Mesodermal cell (in vitro differentiated cells): ENCODE results near the gene DEPDC5.

ENCODE experiments used
- H3K27ac ChIP-seq: 2 replicates; pipeline ENCODE4 v1.7.0; 2013; ENCODE audit warnings: mild to moderate bottlenecking, low read depth, low read length, moderate library complexity; ENCODE audit not compliant: severe bottlenecking
- H3K36me3 ChIP-seq: 2 replicates; pipeline ENCODE4 v1.7.1; 2013; ENCODE audit warnings: mild to moderate bottlenecking, low read length, moderate library complexity; ENCODE audit not compliant: control insufficient read depth, insufficient read depth
- H3K4me1 ChIP-seq: one replicate; pipeline ENCODE4 v1.7.1; 2013; ENCODE audit warnings: mild to moderate bottlenecking, low read length; ENCODE audit not compliant: insufficient read depth, control insufficient read depth, poor library complexity, severe bottlenecking
- H3K4me3 ChIP-seq: 2 replicates; pipeline ENCODE4 v1.7.0; 2013; ENCODE audit warnings: low read length, control low read depth, mild to moderate bottlenecking; ENCODE audit not compliant: insufficient read depth, poor library complexity, severe bottlenecking; ENCODE audit errors: extremely low read depth
- H3K9me3 ChIP-seq: 2 replicates; pipeline ENCODE4 v1.7.1; 2013; ENCODE audit warnings: mild to moderate bottlenecking, low read length, moderate library complexity; ENCODE audit not compliant: control insufficient read depth
- WGBS, 2 experiments: methylation state at CpG; one replicate each; pipeline ENCODE4 v1.1.5; 2013; ENCODE audit warnings: missing lambda C conversion rate in 2 of 2; ENCODE audit not compliant: insufficient coverage in 2 of 2; 5-methylcytosine and 5-hydroxymethylcytosine counted together

The DEPDC5 gene

DNA sequence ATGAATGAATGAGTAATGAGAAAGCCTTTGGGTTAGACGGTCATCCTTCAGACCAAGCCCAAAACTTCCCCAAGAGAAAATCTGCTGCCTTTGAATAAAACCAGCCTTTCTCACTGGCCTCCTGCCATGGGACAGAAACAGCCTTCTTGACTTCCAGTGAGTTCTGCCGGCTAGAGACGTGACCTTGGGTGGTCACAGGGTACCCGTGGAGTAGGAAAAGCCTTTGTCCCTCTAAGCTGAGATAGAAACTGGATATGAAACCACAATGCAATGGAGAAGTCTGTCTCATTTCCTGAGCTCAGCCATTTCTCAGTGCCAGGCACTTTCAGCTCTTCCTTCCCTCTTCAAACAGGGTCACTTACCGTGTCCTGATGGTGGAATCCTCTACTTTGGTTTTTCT lies 169.3 kb downstream of the DEPDC5 start:
- H3K9me3 ChIP-seq = no peaks in the 10 kb centered on the region
- H3K27ac ChIP-seq = no peak overlapping the region
- no peaks in the 10 kb centered on the region for H3K4me1 ChIP-seq
- WGBS, 2 experiments = 75 to 93% methylated on average over 3 to 5 of the region's 5 CpGs
- H3K36me3 ChIP-seq = no peaks in the 10 kb centered on the region
- H3K4me3 ChIP-seq = no peak overlapping the region

DNA sequence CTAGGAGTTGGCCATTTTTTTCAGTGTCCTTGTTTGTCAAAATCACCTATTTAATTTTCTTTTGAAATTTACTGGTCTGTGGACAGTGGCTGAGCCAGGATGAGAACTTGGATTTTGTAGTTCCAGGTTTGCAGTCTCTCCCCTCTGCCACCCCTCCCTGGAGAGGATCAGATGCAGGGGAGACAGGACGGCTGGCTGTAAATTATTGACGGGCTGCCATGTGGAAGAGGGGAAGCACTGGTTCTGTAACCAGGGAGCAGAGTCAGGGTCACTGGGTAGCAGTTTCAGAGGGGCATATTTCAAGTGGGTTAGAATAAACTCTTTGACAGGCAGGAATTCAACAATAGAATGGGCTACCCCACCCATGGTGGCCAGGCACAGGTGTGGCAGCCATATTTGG lies 169.9 kb downstream of the DEPDC5 start:
- no CpG with 5 or more reads among the region's 2 CpGs for WGBS, 2 experiments
- no peaks in the 10 kb centered on the region for H3K4me1 ChIP-seq

DNA sequence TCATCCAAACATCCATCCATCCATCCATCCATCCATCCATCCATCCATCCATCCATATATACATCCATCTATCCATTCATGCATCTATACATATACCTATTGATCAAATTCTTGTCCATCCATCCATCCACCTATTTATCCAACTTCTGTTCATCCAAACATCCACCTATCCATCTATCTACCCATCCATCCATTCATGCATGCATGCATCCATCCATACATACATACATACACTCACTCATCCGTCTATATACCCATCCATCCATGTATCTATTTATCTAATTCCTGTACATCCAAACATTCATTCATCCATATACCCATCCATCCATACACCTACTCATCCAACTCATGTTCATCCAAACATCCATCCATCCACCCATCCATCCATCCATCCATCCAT lies 171.2 kb downstream of the DEPDC5 start:
- Histone ChIP-seq H3K4me3 (no peak overlapping the region), H3K27ac (no peak overlapping the region), H3K36me3 (no peaks in the 10 kb centered on the region), H3K9me3 (no peaks in the 10 kb centered on the region), H3K4me1 (no peaks in the 10 kb centered on the region)
- WGBS, 2 experiments = 90 to 100% methylated on average over 1 of the region's 1 CpG

More for the DNA sequence above, 169.9 kb downstream of the DEPDC5 start:
- Histone ChIP-seq H3K9me3 (no peaks in the 10 kb centered on the region), H3K4me3 (no peak overlapping the region), H3K27ac (no peak overlapping the region), H3K36me3 (no peaks in the 10 kb centered on the region)

DNA sequence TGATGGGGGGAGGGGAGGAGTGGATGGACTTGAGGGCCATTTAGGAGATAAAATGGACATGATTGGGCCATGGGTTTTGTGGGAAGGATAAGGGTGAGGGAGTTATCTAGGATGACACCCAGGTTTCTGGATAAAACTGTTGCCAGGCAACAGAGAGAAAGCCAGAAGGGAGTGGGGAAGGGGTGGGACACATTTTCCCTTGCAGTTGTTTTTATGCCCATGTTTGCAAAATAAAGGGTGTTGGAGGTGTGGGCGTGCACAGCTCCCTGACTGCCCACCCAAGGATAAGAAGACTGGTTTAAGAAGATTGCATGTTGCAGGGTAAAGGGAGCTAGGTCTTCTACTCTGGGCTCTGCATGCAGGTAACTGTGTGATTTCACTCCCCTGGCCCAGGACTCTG lies 172.2 kb downstream of the DEPDC5 start:
- Histone ChIP-seq H3K36me3 (no peaks in the 10 kb centered on the region), H3K4me1 (no peaks in the 10 kb centered on the region), H3K27ac (no peak overlapping the region), H3K9me3 (no peaks in the 10 kb centered on the region), H3K4me3 (no peak overlapping the region)
- WGBS, 2 experiments = 71% methylated on average over 1 of the region's 1 CpG; no CpG with 5 or more reads in 1 of the 2 experiments

DNA sequence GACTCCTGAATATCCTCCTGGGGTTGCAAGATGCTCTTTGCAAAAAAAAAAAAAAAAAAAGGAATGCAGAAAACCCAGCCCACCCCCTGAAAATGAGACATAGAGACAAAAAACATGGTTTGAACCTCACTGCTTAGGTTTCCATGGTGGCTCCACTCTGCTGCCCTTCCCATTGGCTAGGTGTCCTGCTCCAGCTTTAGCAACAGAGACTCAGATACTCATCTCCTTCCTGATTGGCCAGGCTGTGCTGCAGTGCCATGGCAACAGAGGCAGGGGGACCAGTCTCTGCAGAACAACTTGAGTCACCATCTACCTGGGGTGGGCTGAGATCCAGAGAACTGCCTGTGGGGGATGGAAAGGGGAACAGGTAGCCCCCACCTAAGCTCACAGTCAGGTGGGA lies 173.2 kb downstream of the DEPDC5 start:
- no peak overlapping the region for H3K27ac ChIP-seq
- H3K36me3 ChIP-seq = no peaks in the 10 kb centered on the region
- H3K4me3 ChIP-seq = no peak overlapping the region
- no peaks in the 10 kb centered on the region for H3K9me3 ChIP-seq
- peaks cover 4% of the 10 kb centered on the region for H3K4me1 ChIP-seq

DNA sequence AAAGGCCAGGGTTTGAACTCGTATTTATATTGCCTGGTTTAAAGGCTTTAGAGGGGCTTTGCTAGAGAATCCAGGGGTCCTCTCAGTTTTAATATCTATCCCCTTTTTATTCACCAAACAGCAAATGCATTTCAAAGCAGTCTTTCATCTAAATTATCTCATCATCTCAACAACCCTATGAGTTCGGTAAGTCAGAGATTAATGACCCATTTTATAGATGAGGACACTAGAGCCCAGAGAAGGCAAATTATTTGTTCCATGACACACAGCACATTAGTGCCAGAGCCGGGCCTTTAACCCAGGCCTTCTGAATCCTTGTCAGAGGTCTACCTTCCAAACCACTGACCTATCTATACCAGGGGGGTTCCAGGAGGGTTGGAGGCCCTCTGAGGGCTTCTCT lies 173.7 kb downstream of the DEPDC5 start:
- H3K27ac ChIP-seq = no peak overlapping the region
- 89 to 100% methylated on average over 1 to 3 of the region's 3 CpGs for WGBS, 2 experiments
- no peak overlapping the region for H3K4me3 ChIP-seq
- H3K36me3 ChIP-seq = no peaks in the 10 kb centered on the region
- H3K9me3 ChIP-seq = no peaks in the 10 kb centered on the region
- H3K4me1 ChIP-seq = peaks cover 4% of the 10 kb centered on the region

DNA sequence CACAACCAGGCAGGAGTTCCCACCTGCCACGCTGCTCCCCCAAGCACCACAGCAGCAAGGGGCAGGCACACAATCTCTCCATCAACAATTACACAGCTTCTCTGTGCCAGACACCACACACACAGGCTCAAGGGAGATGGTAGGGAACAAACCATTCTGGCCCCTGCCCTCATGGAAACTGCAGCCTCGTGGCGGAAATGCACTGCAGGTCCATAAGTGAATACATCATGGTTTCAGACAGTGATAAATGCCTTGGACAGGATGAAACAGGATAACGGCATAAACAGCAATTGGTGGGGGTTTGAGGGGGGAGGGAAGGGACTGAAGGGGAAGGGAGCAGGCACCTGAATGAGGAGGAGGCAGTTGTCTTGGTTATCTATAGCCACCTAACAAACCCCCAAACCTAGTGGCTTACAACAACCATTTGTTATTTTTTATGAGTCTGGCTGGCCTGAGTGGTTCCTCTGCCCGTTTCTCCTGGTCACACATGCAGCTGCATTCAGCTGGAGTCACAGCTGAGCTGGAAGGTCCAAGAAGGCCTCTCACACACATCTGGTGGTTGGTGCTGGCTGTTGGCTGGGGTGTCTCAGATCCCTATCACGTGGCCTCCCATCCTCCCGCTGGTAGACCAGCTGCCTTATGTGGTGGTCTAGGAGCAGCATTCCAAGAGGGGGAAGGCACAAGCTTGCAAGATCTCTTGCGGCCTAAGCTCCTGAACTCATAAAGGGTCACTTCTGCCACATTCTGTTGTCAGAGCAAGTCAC lies 175.5 kb downstream of the DEPDC5 start:
- Histone ChIP-seq H3K27ac (no peak overlapping the region), H3K4me1 (peaks cover 4% of the 10 kb centered on the region), H3K4me3 (no peak overlapping the region), H3K36me3 (no peaks in the 10 kb centered on the region), H3K9me3 (no peaks in the 10 kb centered on the region)
- WGBS, 2 experiments = 85 to 91% methylated on average over 5 to 6 of the region's 8 CpGs

DNA sequence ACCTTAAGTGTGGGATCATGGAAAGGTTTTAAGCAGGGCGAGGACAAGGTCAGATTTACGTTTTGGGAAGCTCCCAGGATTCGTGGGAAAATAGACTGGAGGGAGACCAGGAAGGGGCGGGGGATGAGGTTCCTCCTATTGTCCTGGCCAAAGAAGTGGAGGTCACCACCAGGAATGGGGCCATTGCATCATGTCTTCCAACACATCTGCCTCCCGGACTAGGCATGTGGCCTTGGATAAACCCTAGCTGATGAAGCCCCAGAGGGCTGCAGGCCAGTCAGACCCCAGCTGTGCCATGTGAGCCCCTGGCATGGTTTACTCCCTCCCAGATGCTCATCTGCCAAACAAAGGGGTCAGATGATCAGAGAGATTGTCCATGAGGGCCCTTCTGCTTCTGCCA lies 179.0 kb downstream of the DEPDC5 start:
- Histone ChIP-seq H3K27ac (no peak overlapping the region), H3K4me1 (peaks cover 8% of the 10 kb centered on the region), H3K36me3 (no peaks in the 10 kb centered on the region), H3K9me3 (no peaks in the 10 kb centered on the region), H3K4me3 (no peak overlapping the region)
- WGBS, 2 experiments = 79 to 94% methylated on average over 5 of the region's 5 CpGs

DNA sequence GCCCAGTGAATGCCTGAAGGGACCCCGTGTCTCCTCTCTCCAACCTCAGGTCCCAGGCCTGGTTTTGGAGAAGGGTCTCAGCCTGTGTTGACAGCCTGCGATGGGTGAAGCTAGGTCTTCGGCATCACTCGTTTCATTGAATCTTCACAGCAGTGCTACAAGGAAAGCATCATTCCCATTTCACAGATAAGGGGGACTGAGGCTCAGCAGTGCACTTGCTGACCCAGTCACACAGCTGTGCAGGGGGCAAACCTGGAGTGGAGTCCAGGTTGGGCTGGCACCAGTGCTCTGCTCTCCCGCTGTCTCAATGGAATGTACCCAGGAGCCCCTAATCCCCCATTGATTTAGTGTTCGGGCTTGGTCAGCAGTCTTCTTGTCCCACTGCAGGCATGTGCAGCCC lies 179.6 kb downstream of the DEPDC5 start:
- WGBS, 2 experiments = 91 to 99% methylated on average over 6 of the region's 6 CpGs
- no peaks in the 10 kb centered on the region for H3K9me3 ChIP-seq
- peaks cover 8% of the 10 kb centered on the region for H3K4me1 ChIP-seq

DNA sequence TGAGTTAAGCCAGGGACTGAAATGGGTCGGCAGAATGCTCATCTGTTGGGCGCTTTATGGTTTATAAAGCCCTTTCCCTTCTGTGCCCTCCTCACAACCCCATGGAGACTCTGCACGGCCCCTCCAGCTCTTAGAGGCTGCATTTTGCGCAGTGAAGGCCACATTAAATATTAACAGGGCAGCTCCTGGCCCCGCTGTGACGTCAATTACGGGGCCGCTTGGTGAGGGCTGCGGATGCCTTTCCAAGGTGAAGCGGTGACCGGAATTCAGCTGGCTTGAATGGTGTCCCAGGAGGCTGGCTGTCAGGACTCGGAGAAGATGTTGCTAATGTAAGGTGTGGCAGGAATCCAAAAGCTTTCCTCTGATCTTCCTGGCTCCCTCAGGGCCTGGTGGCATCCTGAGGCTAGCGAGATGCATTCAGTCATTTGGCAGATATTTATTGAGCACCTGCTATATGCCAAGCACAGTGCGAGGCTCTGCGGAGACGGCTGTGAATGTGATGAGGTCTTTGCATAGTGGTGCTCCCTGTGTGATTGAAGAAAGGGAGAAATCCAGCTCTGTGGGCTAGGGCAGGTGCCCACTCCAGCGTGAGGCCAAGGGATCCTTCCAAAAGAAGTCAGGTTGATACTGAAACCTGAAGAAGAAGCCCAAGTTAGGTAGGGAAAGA lies 180.1 kb downstream of the DEPDC5 start:
- WGBS, 2 experiments = 95% methylated on average over 16 of the region's 17 CpGs
- no peak overlapping the region for H3K27ac ChIP-seq
- H3K4me3 ChIP-seq = no peak overlapping the region
- H3K36me3 ChIP-seq = no peaks in the 10 kb centered on the region
- H3K9me3 ChIP-seq = no peaks in the 10 kb centered on the region
- peaks cover 8% of the 10 kb centered on the region for H3K4me1 ChIP-seq

More for the DNA sequence above, 179.6 kb downstream of the DEPDC5 start:
- Histone ChIP-seq H3K36me3 (no peaks in the 10 kb centered on the region), H3K4me3 (no peak overlapping the region), H3K27ac (no peak overlapping the region)

DNA sequence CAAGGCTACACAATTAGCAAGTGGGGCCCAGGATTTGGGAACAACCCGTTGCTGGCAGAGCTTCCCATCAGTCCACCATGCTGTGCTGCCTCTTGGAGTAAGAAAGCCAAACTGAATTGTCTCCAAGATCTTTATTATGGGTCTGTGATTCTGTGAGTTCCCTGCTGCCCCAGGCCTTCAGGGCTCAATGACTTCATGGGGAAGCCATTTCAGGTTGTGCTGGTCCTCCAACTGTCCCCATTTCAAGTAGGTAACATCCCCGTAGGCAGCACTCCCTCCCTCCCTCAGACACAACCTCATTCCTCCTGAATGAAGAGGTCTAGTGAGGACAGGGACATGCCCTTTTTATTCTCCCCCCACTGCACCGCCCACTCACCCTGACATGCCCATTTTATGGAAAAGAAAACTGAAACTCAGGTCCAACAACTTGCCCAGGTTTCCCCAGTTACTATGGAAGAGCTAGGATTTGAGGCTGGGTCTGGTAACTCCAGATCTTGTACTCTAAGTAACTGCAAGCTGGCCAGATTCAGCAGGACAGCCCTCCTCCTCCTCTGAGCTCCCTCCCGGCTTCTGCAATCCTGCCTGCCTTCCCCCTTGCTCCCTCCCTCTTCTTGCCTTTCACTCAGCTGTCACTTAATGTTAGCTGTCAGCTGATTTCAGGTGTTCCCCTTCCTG lies 182.3 kb downstream of the DEPDC5 start:
- no peak overlapping the region for H3K27ac ChIP-seq
- no peaks in the 10 kb centered on the region for H3K9me3 ChIP-seq
- no peak overlapping the region for H3K4me3 ChIP-seq
- H3K36me3 ChIP-seq = no peaks in the 10 kb centered on the region
- WGBS, 2 experiments = 67 to 70% methylated on average over 3 of the region's 4 CpGs
- H3K4me1 ChIP-seq = peaks cover 8% of the 10 kb centered on the region
